ENCODE results near the gene CHAD. TPM values are rescaled to one million over a fixed set of nuclear protein-coding genes. Genes with fewer than 3 reads are reported as not detected.

The CHAD gene
- total RNA-seq, 1 experiment from 2014 or later = 0.09 TPM

- no peak overlapping the region for H3K4me3 Mint-ChIP-seq
Measured at GRCh38 chr17:50458270-50458669, 10.4 kb downstream of the CHAD start.

DNA sequence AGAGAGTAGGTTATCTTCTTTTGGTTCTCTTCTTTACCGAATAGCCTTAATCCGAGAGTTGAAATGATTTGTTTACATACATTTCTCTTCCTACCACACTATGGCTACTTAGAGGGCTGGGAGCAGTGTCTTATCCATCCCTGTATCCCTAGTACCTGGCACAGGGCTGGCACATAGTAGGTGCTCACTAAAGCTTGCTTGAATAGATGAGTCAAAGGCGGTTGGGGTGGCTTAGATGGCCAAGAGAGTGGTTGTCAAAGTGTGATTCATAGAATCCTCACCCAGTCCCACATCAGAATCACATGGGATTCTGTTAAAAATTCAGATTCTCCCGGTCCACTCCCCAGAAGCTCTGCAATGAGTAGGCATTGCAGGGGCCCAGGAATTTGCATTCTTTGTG is 11.1 kb downstream of the CHAD start:
- ChIA-PET CTCF (interaction anchor here (1.7 kb wide), 1 partner anchor 60 kb away, joined by 4 read pairs; the partner anchor contains the start of gene LRRC59), POLR2A (no interaction called here)
- H3K4me3 Mint-ChIP-seq = no peak overlapping the region
- H3K36me3 Mint-ChIP-seq = no peaks in the 10 kb centered on the region
- DNase-seq (ENCODE audit: low spot score) (no peak), ATAC-seq (no peak)
- TF ChIP-seq ZNF671 (CRISPR knock-in tag; IDR thresholded peaks at IDR 0.05) (no peak), ETV6 (CRISPR knock-in tag; IDR thresholded peaks at IDR 0.05) (no peak), TEAD1 (CRISPR knock-in tag; IDR thresholded peaks at IDR 0.05) (no peak), CREM (CRISPR knock-in tag; IDR thresholded peaks at IDR 0.05) (no peak), ZNF423 (CRISPR knock-in tag; IDR thresholded peaks at IDR 0.05) (no peak), NR1H2 (CRISPR knock-in tag; IDR thresholded peaks at IDR 0.05) (no peak), TCF7 (CRISPR knock-in tag; IDR thresholded peaks at IDR 0.05; ENCODE audit: low read depth) (no peak), JAZF1 (CRISPR knock-in tag; IDR thresholded peaks at IDR 0.05) (no peak), AR (CRISPR knock-in tag; IDR thresholded peaks at IDR 0.05) (no peak), TEAD4 (CRISPR knock-in tag; IDR thresholded peaks at IDR 0.05) (no peak), EMX1 (CRISPR knock-in tag; IDR thresholded peaks at IDR 0.05) (no peak)
- no peak overlapping the region for H3K27ac Mint-ChIP-seq
- no peaks in the 10 kb centered on the region for H3K9me3 Mint-ChIP-seq
- H3K4me1 Mint-ChIP-seq = no peaks in the 10 kb centered on the region
- H3K27me3 Mint-ChIP-seq (ENCODE audit: low read depth) = no peaks in the 10 kb centered on the region

More at GRCh38 chr17:50458270-50458669, 10.4 kb downstream of the CHAD start:
- Mint-ChIP-seq H3K9me3 (no peaks in the 10 kb centered on the region), H3K36me3 (no peaks in the 10 kb centered on the region), H3K27ac (no peak overlapping the region), H3K4me1 (no peaks in the 10 kb centered on the region), H3K27me3 (ENCODE audit: low read depth) (no peaks in the 10 kb centered on the region)
- DNase-seq (ENCODE audit: low spot score) = no peak
- no peak for ATAC-seq
- no peak for TF ChIP-seq MLX (CRISPR knock-in tag; IDR thresholded peaks at IDR 0.05)
- TF ChIP-seq CREM (CRISPR knock-in tag; IDR thresholded peaks at IDR 0.05) = no peak
- no peak for TF ChIP-seq ATF3 (CRISPR knock-in tag; conservative IDR thresholded peaks at IDR 0.05)
- TF ChIP-seq FOXP1 (CRISPR knock-in tag; IDR thresholded peaks at IDR 0.05; ENCODE audit: borderline replicate concordance) = no peak
- ChIA-PET POLR2A (no interaction called here), CTCF (interaction anchor here (0.5 to 1.7 kb wide), 3 partner anchors 10 to 61 kb away, joined by 3 to 4 read pairs (median 3); partner anchors contain the start of genes CHAD and LRRC59)

DNA sequence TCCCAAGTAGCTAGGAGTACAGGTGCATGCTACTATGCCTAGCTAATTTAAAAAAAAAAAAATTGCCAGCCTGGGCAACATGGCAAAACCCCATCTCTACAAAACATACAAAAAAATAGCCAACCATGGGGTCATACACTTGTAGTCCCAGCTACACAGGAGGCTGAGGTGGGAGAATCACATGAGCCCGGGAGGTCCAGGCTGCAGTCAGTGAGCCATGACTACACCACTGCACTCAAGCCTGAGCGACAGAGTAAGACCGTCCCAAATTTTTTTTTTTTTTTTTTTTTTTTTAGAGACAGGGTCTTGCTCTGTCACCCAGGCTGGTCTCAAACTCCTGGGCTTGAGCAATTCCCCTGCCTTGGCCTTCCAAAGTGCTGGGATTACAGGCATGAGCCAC is 14.8 kb downstream of the CHAD start:
- ATAC-seq (no peak), DNase-seq (ENCODE audit: low spot score) (no peak)
- Mint-ChIP-seq H3K27me3 (ENCODE audit: low read depth) (no peaks in the 10 kb centered on the region), H3K27ac (no peak overlapping the region), H3K36me3 (no peaks in the 10 kb centered on the region), H3K4me3 (no peak overlapping the region), H3K4me1 (no peaks in the 10 kb centered on the region), H3K9me3 (no peaks in the 10 kb centered on the region)
- ChIA-PET CTCF (interaction anchor here (1.3 to 1.8 kb wide), 3 partner anchors 18 to 172 kb away, joined by 3 to 7 read pairs (median 4); partner anchors contain the start of gene LRRC59), POLR2A (no interaction called here)
- TF ChIP-seq RELA (CRISPR knock-in tag; IDR thresholded peaks at IDR 0.05; ENCODE audit: borderline replicate concordance) (no peak), SMAD4 (CRISPR knock-in tag; IDR thresholded peaks at IDR 0.05) (no peak), ZNF317 (CRISPR knock-in tag; IDR thresholded peaks at IDR 0.05; ENCODE audit: borderline replicate concordance, low read depth) (no peak), TEAD4 (CRISPR knock-in tag; IDR thresholded peaks at IDR 0.05) (no peak), EMX1 (CRISPR knock-in tag; IDR thresholded peaks at IDR 0.05) (no peak), ESRRA (CRISPR knock-in tag; IDR thresholded peaks at IDR 0.05; ENCODE audit: borderline replicate concordance) (no peak), ZNF138 (CRISPR knock-in tag; conservative IDR thresholded peaks at IDR 0.05) (no peak), SMAD3 (CRISPR knock-in tag; IDR thresholded peaks at IDR 0.05; ENCODE audit: borderline replicate concordance) (no peak)
- TF ChIP-seq, protein P1, sequence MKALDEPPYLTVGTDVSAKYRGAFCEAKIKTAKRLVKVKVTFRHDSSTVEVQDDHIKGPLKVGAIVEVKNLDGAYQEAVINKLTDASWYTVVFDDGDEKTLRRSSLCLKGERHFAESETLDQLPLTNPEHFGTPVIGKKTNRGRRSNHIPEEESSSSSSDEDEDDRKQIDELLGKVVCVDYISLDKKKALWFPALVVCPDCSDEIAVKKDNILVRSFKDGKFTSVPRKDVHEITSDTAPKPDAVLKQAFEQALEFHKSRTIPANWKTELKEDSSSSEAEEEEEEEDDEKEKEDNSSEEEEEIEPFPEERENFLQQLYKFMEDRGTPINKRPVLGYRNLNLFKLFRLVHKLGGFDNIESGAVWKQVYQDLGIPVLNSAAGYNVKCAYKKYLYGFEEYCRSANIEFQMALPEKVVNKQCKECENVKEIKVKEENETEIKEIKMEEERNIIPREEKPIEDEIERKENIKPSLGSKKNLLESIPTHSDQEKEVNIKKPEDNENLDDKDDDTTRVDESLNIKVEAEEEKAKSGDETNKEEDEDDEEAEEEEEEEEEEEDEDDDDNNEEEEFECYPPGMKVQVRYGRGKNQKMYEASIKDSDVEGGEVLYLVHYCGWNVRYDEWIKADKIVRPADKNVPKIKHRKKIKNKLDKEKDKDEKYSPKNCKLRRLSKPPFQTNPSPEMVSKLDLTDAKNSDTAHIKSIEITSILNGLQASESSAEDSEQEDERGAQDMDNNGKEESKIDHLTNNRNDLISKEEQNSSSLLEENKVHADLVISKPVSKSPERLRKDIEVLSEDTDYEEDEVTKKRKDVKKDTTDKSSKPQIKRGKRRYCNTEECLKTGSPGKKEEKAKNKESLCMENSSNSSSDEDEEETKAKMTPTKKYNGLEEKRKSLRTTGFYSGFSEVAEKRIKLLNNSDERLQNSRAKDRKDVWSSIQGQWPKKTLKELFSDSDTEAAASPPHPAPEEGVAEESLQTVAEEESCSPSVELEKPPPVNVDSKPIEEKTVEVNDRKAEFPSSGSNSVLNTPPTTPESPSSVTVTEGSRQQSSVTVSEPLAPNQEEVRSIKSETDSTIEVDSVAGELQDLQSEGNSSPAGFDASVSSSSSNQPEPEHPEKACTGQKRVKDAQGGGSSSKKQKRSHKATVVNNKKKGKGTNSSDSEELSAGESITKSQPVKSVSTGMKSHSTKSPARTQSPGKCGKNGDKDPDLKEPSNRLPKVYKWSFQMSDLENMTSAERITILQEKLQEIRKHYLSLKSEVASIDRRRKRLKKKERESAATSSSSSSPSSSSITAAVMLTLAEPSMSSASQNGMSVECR (CRISPR knock-in tag; IDR thresholded peaks at IDR 0.05; ENCODE audit: borderline replicate concordance) = no peak
